ENCODE data around the gene PDK2.

DNA sequence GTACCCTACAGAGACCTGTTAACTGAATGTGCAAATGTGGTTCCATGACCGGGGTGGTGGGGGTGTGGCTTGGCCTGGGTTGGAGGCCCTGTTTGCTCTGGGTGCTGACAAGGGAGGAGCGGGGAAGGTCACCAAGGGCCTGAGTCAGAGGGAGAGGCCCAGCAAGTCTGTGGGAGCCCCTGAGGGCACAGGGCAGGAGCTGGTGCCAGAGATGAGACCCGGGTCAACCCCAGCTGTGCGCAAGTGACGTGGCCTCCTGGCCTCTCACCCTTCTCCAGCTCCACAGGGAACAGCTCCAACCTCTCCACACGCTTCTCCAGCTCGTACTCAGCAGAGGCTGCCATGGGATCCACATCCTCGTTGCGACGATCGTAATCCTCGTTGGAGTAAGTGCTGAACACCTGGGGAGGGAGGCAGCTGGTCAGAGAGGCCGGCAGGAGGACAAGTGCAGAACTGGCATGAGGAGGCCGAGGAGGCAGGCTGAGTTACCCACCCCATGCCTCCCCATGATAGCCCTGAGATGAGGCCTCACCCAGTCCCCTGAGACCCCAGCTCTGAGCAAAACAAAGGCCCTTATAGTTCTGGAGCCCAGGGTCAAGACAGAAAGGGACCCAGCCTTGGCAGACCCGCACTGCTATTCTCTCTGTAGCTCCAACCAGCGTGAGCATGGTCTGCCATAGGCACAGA lies 49.8 kb downstream of the PDK2 start:
- TF ChIP-seq, protein P1, sequence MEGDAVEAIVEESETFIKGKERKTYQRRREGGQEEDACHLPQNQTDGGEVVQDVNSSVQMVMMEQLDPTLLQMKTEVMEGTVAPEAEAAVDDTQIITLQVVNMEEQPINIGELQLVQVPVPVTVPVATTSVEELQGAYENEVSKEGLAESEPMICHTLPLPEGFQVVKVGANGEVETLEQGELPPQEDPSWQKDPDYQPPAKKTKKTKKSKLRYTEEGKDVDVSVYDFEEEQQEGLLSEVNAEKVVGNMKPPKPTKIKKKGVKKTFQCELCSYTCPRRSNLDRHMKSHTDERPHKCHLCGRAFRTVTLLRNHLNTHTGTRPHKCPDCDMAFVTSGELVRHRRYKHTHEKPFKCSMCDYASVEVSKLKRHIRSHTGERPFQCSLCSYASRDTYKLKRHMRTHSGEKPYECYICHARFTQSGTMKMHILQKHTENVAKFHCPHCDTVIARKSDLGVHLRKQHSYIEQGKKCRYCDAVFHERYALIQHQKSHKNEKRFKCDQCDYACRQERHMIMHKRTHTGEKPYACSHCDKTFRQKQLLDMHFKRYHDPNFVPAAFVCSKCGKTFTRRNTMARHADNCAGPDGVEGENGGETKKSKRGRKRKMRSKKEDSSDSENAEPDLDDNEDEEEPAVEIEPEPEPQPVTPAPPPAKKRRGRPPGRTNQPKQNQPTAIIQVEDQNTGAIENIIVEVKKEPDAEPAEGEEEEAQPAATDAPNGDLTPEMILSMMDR (IDR thresholded peaks at IDR 0.05; ENCODE audit: insufficient read depth, low read length, poor library complexity, severe bottlenecking): no peak
- no peak for TF ChIP-seq EZH2phosphoT487 (conservative IDR thresholded peaks at IDR 0.05; ENCODE audit: low read length)
